B cell (primary cell): Measurements from ENCODE around the gene IRF1. TPM values are rescaled to one million over a fixed set of nuclear protein-coding genes. Genes with fewer than 3 reads are reported as not detected.

Experiments
- ATAC-seq: fragments of 200-7000 bp; cut with Tn5 transposase; one replicate; pipeline ENCODE4 v1.10.0; 2021; ENCODE audit warnings: low read depth, mild to moderate bottlenecking, moderate number of reproducible peaks, moderate library complexity
- CTCF ChIA-PET: fragments of 350-600 bp; sonication (Branson Sonifier 250); formaldehyde crosslinking; loops from one replicate; lab custom pipeline; 2021; ENCODE audit warnings: antibody characterized with exemption, inconsistent platforms; lab: Charles Lee
- POLR2A ChIA-PET: fragments of 350-600 bp; sonication (Branson Sonifier 250); formaldehyde crosslinking; loops from one replicate; lab custom pipeline; 2021; ENCODE audit warnings: antibody characterized with exemption; lab: Charles Lee
- DNase-seq: peaks from one replicate; pipeline ENCODE4 v3.0.0; 2013
- H2AFZ ChIP-seq: 2 replicates; pipeline ENCODE4 v1.6.1; 2012; ENCODE audit warnings: mild to moderate bottlenecking, low read depth, low read length; ENCODE audit not compliant: insufficient read depth, poor library complexity, severe bottlenecking
- H3K27ac ChIP-seq, 2 donors: 1 replicate in 1 of 2; 2 replicates in 1 of 2; pipeline ENCODE4 v1.5.1; 2012 to 2013; ENCODE audit warnings: low read length in 2 of 2, mild to moderate bottlenecking in 2 of 2, moderate library complexity in 1 of 2
- H3K27me3 ChIP-seq, 4 experiments: fragments of 200-600 bp in 1 of 4; sonication (generic) in 1 of 4; replicated peaks in 1 of 4; 1 replicate in 2 of 4; 2 replicates in 2 of 4; pipeline versions ENCODE4 v1.6.1 to v1.7.0; 2013 to 2016; ENCODE audit warnings: low read length in 3 of 4, mild to moderate bottlenecking in 2 of 4, mixed read lengths in 1 of 4, moderate library complexity in 1 of 4; ENCODE audit not compliant: insufficient read depth in 4 of 4, control insufficient read depth in 3 of 4; ENCODE audit errors: control extremely low read depth in 1 of 4
- H3K36me3 ChIP-seq, 2 experiments: replicated peaks in 1 of 2; 1 replicate in 1 of 2; 2 replicates in 1 of 2; pipeline versions ENCODE4 v1.6.1 to v1.7.1; 2013; ENCODE audit warnings: low read length in 1 of 2; ENCODE audit not compliant: insufficient read depth in 2 of 2, control insufficient read depth in 1 of 2; ENCODE audit errors: control extremely low read depth in 1 of 2, extremely low read depth in 1 of 2
- H3K4me1 ChIP-seq, 2 donors: fragments of 200-600 bp in 1 of 2; sonication (generic) in 1 of 2; 1 replicate in 1 of 2; 2 replicates in 1 of 2; pipeline versions ENCODE4 v1.5.1 to v1.6.1; 2013 to 2017; ENCODE audit warnings: low read length in 2 of 2; ENCODE audit not compliant: control insufficient read depth in 2 of 2, insufficient read depth in 2 of 2
- H3K4me2 ChIP-seq: replicated peaks from 2 replicates; pipeline ENCODE3; 2012; ENCODE audit warnings: mild to moderate bottlenecking, low read depth, low read length; ENCODE audit not compliant: poor library complexity, severe bottlenecking
- H3K4me3 ChIP-seq, 5 experiments: fragments of 200-600 bp in 1 of 5; sonication (generic) in 1 of 5; 1 replicate in 3 of 5; 2 replicates in 2 of 5; pipeline versions ENCODE4 v1.5.1 to v1.7.0; 2011 to 2016; ENCODE audit warnings: low read length in 4 of 5, mild to moderate bottlenecking in 4 of 5, low read depth in 2 of 5, control low read depth in 1 of 5, moderate library complexity in 1 of 5; ENCODE audit not compliant: insufficient read depth in 1 of 5; ENCODE audit errors: control extremely low read depth in 1 of 5, extremely low read depth in 1 of 5
- H3K79me2 ChIP-seq: fragments of 200-600 bp; sonication (generic); one replicate; pipeline ENCODE4 v1.6.0; 2016; ENCODE audit warnings: low read length; ENCODE audit not compliant: control insufficient read depth, insufficient read depth
- H3K9ac ChIP-seq: fragments of 200-600 bp; sonication (generic); 2 replicates; pipeline ENCODE4 v1.6.1; 2017; ENCODE audit warnings: mild to moderate bottlenecking, low read length, moderate library complexity
- H3K9me3 ChIP-seq, 3 donors: one replicate each; pipeline versions ENCODE4 v1.6.1 to v1.7.1; 2013; ENCODE audit warnings: low read length in 2 of 3; ENCODE audit not compliant: control insufficient read depth in 2 of 3, insufficient read depth in 1 of 3; ENCODE audit errors: control extremely low read depth in 1 of 3
- H4K20me1 ChIP-seq: 2 replicates; pipeline ENCODE4 v1.6.0; 2012; ENCODE audit warnings: mild to moderate bottlenecking, low read length; ENCODE audit not compliant: insufficient read depth, control insufficient read depth, poor library complexity, severe bottlenecking
- H3K27ac Mint-ChIP-seq: one replicate; pipeline ENCODE4 v1.8.0; 2021; ENCODE audit warnings: mixed read lengths
- H3K27me3 Mint-ChIP-seq: one replicate; pipeline ENCODE4 v1.8.0; 2021; ENCODE audit warnings: mixed read lengths
- H3K4me1 Mint-ChIP-seq: one replicate; pipeline ENCODE4 v1.8.0; 2021; ENCODE audit warnings: mixed read lengths
- H3K4me3 Mint-ChIP-seq: one replicate; pipeline ENCODE4 v1.8.0; 2021; ENCODE audit warnings: mixed read lengths
- H3K9me3 Mint-ChIP-seq: one replicate; pipeline ENCODE4 v1.8.0; 2022; ENCODE audit warnings: mixed read lengths; ENCODE audit not compliant: insufficient read depth
- CTCF ChIP-seq: fragments of 200-600 bp; IDR thresholded peaks from one replicate; pipeline ENCODE4 v1.8.0; 2022; ENCODE audit warnings: antibody characterized with exemption, mild to moderate bottlenecking
- EZH2 ChIP-seq: IDR thresholded peaks from 2 replicates; pipeline ENCODE4 v1.6.1; 2012; ENCODE audit warnings: borderline replicate concordance, low read depth, mild to moderate bottlenecking, moderate library complexity, low read length; ENCODE audit not compliant: insufficient read depth, poor library complexity, severe bottlenecking
- WGBS: methylation state at CpG from one replicate; pipeline ENCODE4 v1.1.5; 2013; ENCODE audit warnings: missing lambda C conversion rate; ENCODE audit not compliant: insufficient coverage; 5-methylcytosine and 5-hydroxymethylcytosine counted together
- intact Hi-C: fragments of 100-400 bp; cut with micrococcal nuclease; formaldehyde crosslinking; loops from one replicate; pipeline ENCODE4 v1.10.0; 2022
- polyA plus RNA-seq: library from polyadenylated mRNA; depleted of rRNA; stranded (reverse); fragments of >200 nt; gene quantifications from 2 replicates; pipeline ENCODE4 v1.2.3, GENCODE V29; 2012
- total RNA-seq, 2 donors: library from RNA; stranded (reverse); fragments of 120-200 nt in 1 of 2; gene quantifications; 1 replicate in 1 of 2; 2 replicates in 1 of 2; pipeline versions ENCODE4 v1.2.3 to v1.2.4, GENCODE V29; 2013 to 2022

IRF1 gene
- total and polyA plus RNA-seq, 2 donors (not counting 1 experiment from before 2014, with no cell fraction given), result 173 to 306 TPM

GRCh38 chr5:132489051-132489770 lies 1.4 kb downstream of the IRF1 start:
- ATAC-seq (no peak), DNase-seq (peak; percentile 62)
- Histone ChIP-seq H3K4me2 (peak overlapping the region; percentile 89), H4K20me1 (peaks cover 59% of the 10 kb centered on the region), H3K4me1 (peaks cover 64 to 76% of the 10 kb centered on the region in 2 donors), H2AFZ (no peak overlapping the region), H3K79me2 (peaks cover 90% of the 10 kb centered on the region), H3K4me3 (peak overlapping the region; percentile 73 to 99 (median 89)), H3K27ac (peak overlapping the region; percentile 96 to 99), H3K36me3 (peaks cover 10 to 49% of the 10 kb centered on the region in 2 experiments), H3K27me3 (no peaks in the 10 kb centered on the region), H3K9me3 (no peaks in the 10 kb centered on the region), H3K9ac (peak overlapping the region; percentile 91)
- CTCF ChIA-PET, result interaction anchor here (1.0 to 7.6 kb wide), 16 partner anchors 10 to 393 kb away, joined by 3 to 109 read pairs (median 31); no protein-coding TSS in a partner anchor
- no peak for TF ChIP-seq EZH2
- TF ChIP-seq CTCF, result no peak
- H3K9me3 Mint-ChIP-seq, result no peaks in the 10 kb centered on the region
- no peaks in the 10 kb centered on the region for H3K27me3 Mint-ChIP-seq
- intact Hi-C loops, result loop anchor here (1.0 kb wide), 2 partner anchors 8 to 10 kb away; no protein-coding TSS in a partner anchor
- peaks cover 76% of the 10 kb centered on the region for H3K4me1 Mint-ChIP-seq
- 0% methylated on average over 7 of the region's 10 CpGs for WGBS
- POLR2A ChIA-PET, result interaction anchor here (0.9 to 5.6 kb wide), 17 partner anchors 7 to 120 kb away, joined by 3 to 101 read pairs (median 12); partner anchors contain the start of gene SLC22A5
- H3K4me3 Mint-ChIP-seq, result peak overlapping the region; percentile 96
- peak overlapping the region; percentile 94 for H3K27ac Mint-ChIP-seq

DNA sequence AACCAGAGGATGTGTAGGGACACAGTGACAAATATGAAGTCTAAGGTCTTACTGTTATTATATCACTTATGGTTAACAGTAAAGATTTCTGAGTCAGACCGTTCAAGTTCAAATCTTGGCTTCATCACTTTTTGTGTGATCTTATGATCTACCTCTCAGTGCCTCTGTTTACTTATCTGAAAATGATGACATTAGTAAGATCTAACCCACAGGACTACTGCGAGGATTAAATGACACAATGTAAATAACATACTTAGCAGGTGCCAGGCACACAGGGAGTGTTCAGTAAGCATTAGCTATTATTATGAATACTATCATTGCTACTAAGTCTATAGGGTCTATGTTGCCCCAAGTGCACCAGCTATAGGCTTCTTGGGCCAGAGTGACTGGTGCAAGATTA lies 2.0 kb downstream of the IRF1 start:
- Mint-ChIP-seq H3K27ac (peak overlapping the region; percentile 94), H3K9me3 (no peaks in the 10 kb centered on the region), H3K4me1 (peaks cover 74% of the 10 kb centered on the region), H3K27me3 (no peaks in the 10 kb centered on the region), H3K4me3 (peak overlapping the region; percentile 96)
- H2AFZ ChIP-seq, result no peak overlapping the region
- DNase-seq (peak; percentile 9), ATAC-seq (no peak)
- no peak for TF ChIP-seq EZH2
- no peak for TF ChIP-seq CTCF
- POLR2A ChIA-PET, result interaction anchor here (1.8 to 5.6 kb wide), 10 partner anchors 8 to 72 kb away, joined by 4 to 101 read pairs (median 45); no protein-coding TSS in a partner anchor
- peaks cover 10 to 55% of the 10 kb centered on the region in 2 experiments for H3K36me3 ChIP-seq
- H3K27me3 ChIP-seq, result no peaks in the 10 kb centered on the region
- H3K9me3 ChIP-seq, result no peaks in the 10 kb centered on the region
- peak overlapping the region; percentile 89 for H3K4me2 ChIP-seq
- H3K27ac ChIP-seq, result peak overlapping the region; percentile 96 to 99
- intact Hi-C loops, result loop anchor here (1.0 kb wide), 1 partner anchor 15 kb away; no protein-coding TSS in a partner anchor
- CTCF ChIA-PET, result interaction anchor here (1.1 to 7.6 kb wide), 15 partner anchors 10 to 100 kb away, joined by 3 to 109 read pairs (median 31); no protein-coding TSS in a partner anchor
- WGBS, result no CpG with 5 or more reads among the region's 2 CpGs
- H3K9ac ChIP-seq, result peak overlapping the region; percentile 91
- peaks cover 65% of the 10 kb centered on the region for H4K20me1 ChIP-seq
- H3K4me1 ChIP-seq, result peaks cover 57 to 74% of the 10 kb centered on the region in 2 donors
- peak overlapping the region; percentile 73 to 99 (median 89) for H3K4me3 ChIP-seq
- H3K79me2 ChIP-seq, result peaks cover 88% of the 10 kb centered on the region
